Pancreas (tissue), 10 donors: ENCODE measurements around the gene NME5. TPM values are rescaled to one million over a fixed set of nuclear protein-coding genes. Genes with fewer than 3 reads are reported as not detected.

ENCODE experiments used
- ATAC-seq, 4 donors: fragments of 200-7000 bp; cut with Tn5 transposase; one replicate each; pipeline versions ENCODE4 v1.8.0 to v1.9.1; 2020; ENCODE audit warnings: mild to moderate bottlenecking in 4 of 4, moderate library complexity in 4 of 4
- DNase-seq, 6 donors: peaks; one replicate each; pipeline ENCODE4 v3.0.0-alpha.2; 2020
- FAIRE-seq: peaks from 2 replicates; lab custom pipeline; 2012; peaks lifted over from hg19 to GRCh38; lab: Jason Lieb, UNC
- H3K27ac ChIP-seq, 4 donors: fragments of 200-600 bp; sonication (generic); 1 replicate in 3 of 4; 2 replicates in 1 of 4; pipeline versions ENCODE4 v1.5.0 to v1.8.0; 2020
- H3K27me3 ChIP-seq, 4 donors: fragments of 200-600 bp; one replicate each; pipeline ENCODE4 v1.8.0; 2021
- H3K36me3 ChIP-seq, 3 donors: fragments of 200-600 bp; sonication (generic) in 1 of 3; one replicate each; pipeline versions ENCODE4 v1.5.0 to v1.8.0; 2020 to 2021
- H3K4me1 ChIP-seq, 3 donors: fragments of 200-600 bp; one replicate each; pipeline ENCODE4 v1.8.0; 2021
- H3K4me3 ChIP-seq, 4 donors: fragments of 200-600 bp; sonication (generic) in 2 of 4; one replicate each; pipeline versions ENCODE4 v1.5.0 to v1.8.0; 2020 to 2021
- H3K9me3 ChIP-seq, 4 donors: fragments of 200-600 bp; one replicate each; pipeline ENCODE4 v1.8.0; 2021
- CTCF ChIP-seq, 4 donors: fragments of 200-600 bp; sonication (generic) in 3 of 4; IDR thresholded peaks; one replicate each; pipeline versions ENCODE4 v1.5.0 to v1.8.0; 2021; ENCODE audit warnings: antibody characterized with exemption in 4 of 4
- WGBS, 2 donors: extraction: QIAGEN DNeasy Blood & Tissue Kit; methylation state at CpG; one replicate each; pipeline ENCODE4 v1.1.7; 2013; 5-methylcytosine and 5-hydroxymethylcytosine counted together
- intact Hi-C, 3 donors: fragments of 100-400 bp; cut with DNase I; formaldehyde crosslinking; loops; one replicate each; pipeline versions ENCODE4 v1.11.1 to v1.14.2; 2022
- polyA plus RNA-seq, 2 donors: library from polyadenylated mRNA; stranded (reverse); fragments of 200-250 nt; gene quantifications; one replicate each; pipeline ENCODE4 v1.2.3, GENCODE V29; 2013
- total RNA-seq, 6 donors: library from RNA; stranded (reverse); fragmentation: NEBNext Ultra II Directional in 4 of 6; extraction: Animal tissue kit (Norgen Biotek cat#: 25700) in 4 of 6; gene quantifications; one replicate each; pipeline versions ENCODE4 v1.2.1 to v1.2.4, GENCODE V29; 2021 to 2023
- donor health status: healthy with polysubstance abuse.
- donor health status: DM: no; HTN: no; CAD: no; lungs with moderate emphysema.
- donor health status: DM: no; HTN: no; CAD: no.
- donor health status: control.
- donor health status: control.
- donor health status: Bipolar disorder and iron deficiency.
- donor health status: DM: yes; HTN: yes; CAD: no.
- donor health status: DM: no; HTN: no; CAD: no.
- donor health status: DM: no; HTN: no; CAD: no.
- donor health status: DM: yes; HTN: yes; CAD: no.

The NME5 gene
- total RNA-seq, result 1 to 10 TPM; 1.8 to 4.3 (median 2.5) TPM
- polyA plus RNA-seq, result 1 to 10 TPM; 5.6 to 9.2 TPM

- 2 to 3% methylated on average over 31 of the region's 31 CpGs for WGBS, 2 donors
- TF ChIP-seq CTCF (IDR thresholded peaks at IDR 0.05), result no peak
- peak; percentile 72 to 91 (median 76) for DNase-seq
- ATAC-seq, result peak; percentile 98 to 100 (median 99)
- H3K9me3 ChIP-seq, result no peaks in the 10 kb centered on the region
- H3K27me3 ChIP-seq, result no peaks in the 10 kb centered on the region
- FAIRE-seq, result no peak
- H3K36me3 ChIP-seq, result no peaks in the 10 kb centered on the region
- intact Hi-C loops, result loop anchor here in 2 of 3 donors (10.0 kb wide), 1 partner anchor 64 kb away; no protein-coding TSS in a partner anchor
- H3K4me1 ChIP-seq, result peaks cover 0 to 7% (median 0%) of the 10 kb centered on the region in 3 donors
- H3K4me3 ChIP-seq, result peak within 1 kb of the TSS; percentile 48 to 67 (median 57)
- no peak within 1 kb of the TSS for H3K27ac ChIP-seq
These were observed at the start of gene NME5 for GRCh38 chr5:138138949-138139780. Gene NME5 (minus strand): TSS chr5:138139428. CDS start chr5:138138780, 648 bp downstream.

GRCh38 chr5:138188626-138189025 is 49.4 kb upstream of the NME5 start:
- Histone ChIP-seq H3K4me3 (no peak overlapping the region), H3K27me3 (no peaks in the 10 kb centered on the region), H3K4me1 (no peaks in the 10 kb centered on the region), H3K9me3 (no peaks in the 10 kb centered on the region), H3K36me3 (peaks cover 0 to 53% (median 5%) of the 10 kb centered on the region in 3 donors), H3K27ac (no peak overlapping the region)
- 84 to 91% methylated on average over 3 of the region's 3 CpGs for WGBS, 2 donors
- DNase-seq (no peak), ATAC-seq (no peak), FAIRE-seq (no peak)
- intact Hi-C loops, result no loop called here
- no peak for TF ChIP-seq CTCF (IDR thresholded peaks at IDR 0.05)

- FAIRE-seq, result no peak
- no peak for DNase-seq
- ATAC-seq, result no peak
- no peaks in the 10 kb centered on the region for H3K9me3 ChIP-seq
- no peak overlapping the region for H3K4me3 ChIP-seq
- intact Hi-C loops, result no loop called here
- TF ChIP-seq CTCF (IDR thresholded peaks at IDR 0.05), result no peak
- no peak overlapping the region for H3K27ac ChIP-seq
- H3K27me3 ChIP-seq, result no peaks in the 10 kb centered on the region
- no peaks in the 10 kb centered on the region for H3K4me1 ChIP-seq
- 90 to 95% methylated on average over 2 of the region's 2 CpGs for WGBS, 2 donors
- peaks cover 0 to 34% (median 5%) of the 10 kb centered on the region in 3 donors for H3K36me3 ChIP-seq
These were observed 46.8 kb upstream of the NME5 start for GRCh38 chr5:138186002-138186447.

- Histone ChIP-seq H3K27ac (no peak overlapping the region), H3K4me3 (no peak overlapping the region), H3K36me3 (peaks cover 0 to 11% (median 0%) of the 10 kb centered on the region in 3 donors), H3K9me3 (no peaks in the 10 kb centered on the region), H3K4me1 (peaks cover 0 to 3% (median 0%) of the 10 kb centered on the region in 3 donors), H3K27me3 (no peaks in the 10 kb centered on the region)
- ATAC-seq, result no peak
- no peak for DNase-seq
- FAIRE-seq, result no peak
- intact Hi-C loops, result no loop called here
- 80 to 91% methylated on average over 6 of the region's 6 CpGs for WGBS, 2 donors
- no peak for TF ChIP-seq CTCF (IDR thresholded peaks at IDR 0.05)
These were observed 43.6 kb upstream of the NME5 start for GRCh38 chr5:138182808-138183207.
